Measurements from ENCODE around the gene TOM1L1.

The TOM1L1 gene

DNA sequence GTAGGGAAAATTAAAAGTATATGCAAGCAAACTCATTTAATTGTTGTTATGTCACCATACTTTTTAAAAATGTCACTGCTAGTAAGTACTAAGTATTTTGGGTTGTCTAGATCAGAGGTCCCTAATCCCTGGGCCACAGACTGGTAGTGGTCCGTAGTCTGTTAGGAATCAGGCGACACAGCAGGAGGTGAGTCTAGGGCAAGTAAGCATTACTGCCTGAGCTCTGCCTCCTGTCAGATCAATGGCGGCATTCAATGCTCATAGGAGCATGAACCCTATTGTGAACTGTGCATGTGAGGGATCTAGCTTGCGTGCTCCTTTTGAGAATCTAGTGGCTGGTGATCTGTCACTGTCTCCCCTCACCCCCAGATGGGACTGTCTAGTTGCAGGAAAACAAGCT is 89.5 kb downstream of the TOM1L1 start:
- no peak for DNase-seq (ENCODE audit: low read depth in 2 of 3, low spot score in 2 of 3)

DNA sequence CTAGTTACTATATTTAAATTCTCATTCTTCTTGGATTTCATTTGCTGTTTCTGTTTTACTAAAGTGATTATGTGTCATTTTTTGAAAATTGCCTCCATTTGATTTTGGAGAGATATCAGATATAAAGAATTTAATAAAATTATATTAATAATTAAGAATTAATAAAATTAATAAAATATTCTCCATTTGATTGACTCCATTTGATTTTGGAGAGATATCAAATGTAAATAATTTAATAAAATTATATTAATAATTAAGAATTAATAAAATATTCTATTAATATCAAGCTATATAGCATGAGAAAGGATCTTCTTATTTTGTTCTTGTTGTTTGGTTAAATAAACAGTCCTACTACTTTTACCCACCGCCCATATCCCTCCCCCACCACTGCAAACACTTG is 90.9 kb downstream of the TOM1L1 start:
- no peak for DNase-seq (ENCODE audit: low read depth in 2 of 3, low spot score in 2 of 3)

DNA sequence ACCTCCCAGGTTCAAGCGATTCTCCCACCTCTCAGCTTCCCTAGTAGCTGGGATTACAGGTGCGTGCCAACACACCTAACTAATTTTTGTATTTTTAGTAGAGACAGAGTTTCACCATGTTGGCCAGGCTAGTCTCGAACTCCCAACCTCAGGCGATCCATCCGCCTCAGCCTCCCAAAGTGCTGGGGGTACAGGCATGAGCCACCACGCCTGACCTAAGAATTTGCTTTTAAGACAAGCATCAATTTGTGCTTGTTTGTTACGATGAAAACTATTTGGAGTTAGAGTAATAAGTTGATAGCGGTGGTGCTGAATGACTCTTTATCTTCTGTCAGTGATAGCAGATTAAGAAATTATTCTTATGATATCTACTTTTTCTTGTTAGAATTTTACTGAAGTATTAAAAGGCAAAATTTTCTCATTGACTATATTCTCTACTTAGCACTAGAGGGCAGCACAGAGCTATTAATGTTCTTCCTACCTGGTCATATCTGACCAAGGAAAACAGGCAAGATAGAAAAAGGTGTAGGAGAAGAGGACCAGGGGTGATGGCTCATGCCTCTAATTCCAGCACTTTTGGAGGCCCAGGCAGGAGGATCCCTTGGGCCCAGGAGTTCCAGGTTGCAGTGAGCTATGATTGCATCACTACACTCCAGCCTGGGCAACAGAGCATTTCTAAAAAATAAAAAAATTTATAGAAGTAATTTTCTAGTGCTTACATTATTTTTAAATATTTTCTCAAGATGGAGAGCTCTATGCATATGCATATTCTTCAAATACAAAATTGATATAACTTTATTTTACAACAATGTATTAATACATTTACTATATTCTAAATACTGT is 92.4 kb downstream of the TOM1L1 start:
- no peak for DNase-seq (ENCODE audit: low read depth in 2 of 3, low spot score in 2 of 3)

DNA sequence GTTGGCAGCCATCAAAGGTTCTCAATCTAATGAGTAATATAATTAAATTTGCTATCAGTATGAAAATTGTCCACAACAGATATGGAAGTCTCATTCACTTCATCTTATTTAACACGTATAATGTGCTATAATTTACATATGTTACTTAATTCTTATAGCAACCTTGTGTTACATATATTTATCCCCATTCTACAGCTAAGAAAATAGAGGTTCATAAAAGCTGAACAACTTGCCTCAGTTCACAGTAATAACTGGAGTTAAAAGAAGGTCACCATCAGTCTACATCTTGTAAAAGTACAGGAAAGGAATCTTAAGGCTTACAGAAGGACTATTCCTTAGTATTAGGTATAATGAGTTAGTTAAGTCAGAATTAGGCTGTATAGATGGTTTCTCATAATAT is 95.8 kb downstream of the TOM1L1 start:
- no peak for DNase-seq (ENCODE audit: low read depth in 2 of 3, low spot score in 2 of 3)

DNA sequence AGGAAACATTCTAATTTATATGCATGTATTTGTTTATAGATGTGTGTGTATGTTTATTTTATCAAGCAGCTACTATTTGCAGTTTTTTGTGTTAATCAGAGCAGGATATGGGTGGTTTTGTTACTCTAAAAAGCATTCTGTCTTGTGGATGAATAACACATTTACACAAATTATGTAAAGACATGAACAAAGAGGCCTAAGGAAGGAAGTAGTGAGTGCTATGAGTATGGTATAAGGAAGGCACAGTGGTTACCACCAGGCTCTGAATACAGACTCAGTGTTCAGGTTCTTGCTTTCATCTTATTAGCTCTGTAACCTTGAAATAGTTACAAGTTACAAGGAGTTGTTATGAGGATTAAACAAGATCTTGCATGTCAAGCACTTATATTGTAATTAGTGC is 101.8 kb downstream of the TOM1L1 start:
- DNase-seq (ENCODE audit: low read depth in 2 of 3, low spot score in 2 of 3) = no peak

DNA sequence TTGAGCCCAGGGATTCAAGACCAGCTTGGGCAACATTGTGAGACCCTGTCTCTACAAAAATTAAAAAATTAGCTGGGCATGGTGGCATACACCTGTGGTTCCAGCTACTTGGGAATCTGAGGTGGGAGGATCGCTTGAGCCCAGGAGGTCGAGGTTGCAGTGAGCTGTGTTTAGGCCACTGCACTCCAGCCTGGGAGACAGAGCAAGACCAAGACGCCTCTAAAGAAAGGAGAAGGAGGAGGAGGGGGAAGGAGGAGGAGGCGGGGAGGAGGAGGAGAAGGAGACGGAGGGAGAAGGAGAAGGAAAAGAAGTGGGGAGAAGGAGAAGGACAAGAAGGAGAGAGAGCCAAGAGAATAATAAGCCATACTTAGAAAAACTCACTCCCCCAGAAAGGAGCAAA is 103.8 kb downstream of the TOM1L1 start:
- no peak for DNase-seq (ENCODE audit: low read depth in 2 of 3, low spot score in 2 of 3)

DNA sequence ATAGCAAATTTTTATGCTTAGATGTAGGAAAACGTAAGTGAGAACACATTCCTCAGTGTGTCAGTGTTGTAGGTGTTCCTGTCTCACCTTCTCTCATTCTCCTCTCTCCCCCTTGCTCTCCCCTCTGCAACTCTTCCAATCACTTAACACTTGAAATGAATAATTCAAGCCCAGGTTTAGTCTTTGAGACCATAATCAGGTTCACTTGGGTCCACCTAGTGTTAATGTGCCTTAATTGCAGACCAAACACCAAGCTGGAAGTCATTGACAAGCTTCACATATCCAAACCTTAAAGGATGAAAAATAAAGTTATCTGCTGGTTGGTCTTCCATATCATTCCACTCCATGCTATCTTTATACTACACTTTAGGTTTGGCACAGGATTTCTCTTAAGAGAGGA is 104.9 kb downstream of the TOM1L1 start:
- no peak for DNase-seq (ENCODE audit: low read depth in 2 of 3, low spot score in 2 of 3)
